GM12874 (cell line): ENCODE measurements around the gene RBFOX2.

Experiments
- CTCF ChIP-seq: IDR thresholded peaks from 2 replicates; pipeline ENCODE4 v1.5.1; 2011; ENCODE audit warnings: low read depth, mild to moderate bottlenecking, control low read depth, low read length, moderate library complexity; ENCODE audit not compliant: insufficient read depth

The RBFOX2 gene

GRCh38 chr22:36032611-36033010 is 4.0 kb upstream of the RBFOX2 start:
- TF ChIP-seq CTCF, result no peak

- TF ChIP-seq CTCF, result no peak
Observed at GRCh38 chr22:36029406-36029755, 757 bp upstream of the RBFOX2 start.

- TF ChIP-seq CTCF, result no peak
Observed at GRCh38 chr22:36027935-36028645, 534 bp downstream of the RBFOX2 start.

GRCh38 chr22:36027579-36027934 is 1.1 kb downstream of the RBFOX2 start:
- TF ChIP-seq CTCF, result no peak

GRCh38 chr22:36026741-36027140 is 1.9 kb downstream of the RBFOX2 start:
- TF ChIP-seq CTCF, result no peak

GRCh38 chr22:36022697-36023096 is 5.9 kb downstream of the RBFOX2 start:
- TF ChIP-seq CTCF, result no peak

- no peak for TF ChIP-seq CTCF
Observed at GRCh38 chr22:36022162-36022561, 6.5 kb downstream of the RBFOX2 start.

- no peak for TF ChIP-seq CTCF
Observed at GRCh38 chr22:36021606-36022153, 6.9 kb downstream of the RBFOX2 start.
